ENCODE results near the gene PRR12.

PRR12 gene

DNA sequence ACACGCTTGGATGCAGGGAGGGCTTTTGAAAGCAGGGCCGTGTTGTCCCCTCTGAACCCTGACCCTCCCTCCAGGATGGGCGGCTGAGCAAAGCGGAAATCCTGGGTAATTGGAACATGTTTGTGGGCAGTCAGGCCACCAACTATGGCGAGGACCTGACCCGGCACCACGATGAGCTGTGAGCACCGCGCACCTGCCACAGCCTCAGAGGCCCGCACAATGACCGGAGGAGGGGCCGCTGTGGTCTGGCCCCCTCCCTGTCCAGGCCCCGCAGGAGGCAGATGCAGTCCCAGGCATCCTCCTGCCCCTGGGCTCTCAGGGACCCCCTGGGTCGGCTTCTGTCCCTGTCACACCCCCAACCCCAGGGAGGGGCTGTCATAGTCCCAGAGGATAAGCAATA is 48.0 kb upstream of the PRR12 start:
- Histone ChIP-seq H3K9me3 (ENCODE audit: insufficient read depth, low read length, severe bottlenecking) (no peaks in the 10 kb centered on the region), H3K79me2 (ENCODE audit: insufficient read depth, low read length) (no peaks in the 10 kb centered on the region), H3K4me2 (ENCODE audit: insufficient read depth, low read length) (no peak overlapping the region), H3K9ac (ENCODE audit: low read depth, low read length) (no peak overlapping the region), H3K27me3 (ENCODE audit: insufficient read depth, low read length, poor library complexity) (no peaks in the 10 kb centered on the region), H3K27ac (ENCODE audit: low read length) (no peak overlapping the region), H3K4me1 (ENCODE audit: insufficient read depth, low read length) (peaks cover 4% of the 10 kb centered on the region), H3K4me3 (ENCODE audit: low read depth in 1 of 2, low read length in 2 of 2) (no peak overlapping the region), H2AFZ (ENCODE audit: low read depth, low read length) (no peak overlapping the region), H3K36me3 (ENCODE audit: insufficient read depth, low read length) (no peaks in the 10 kb centered on the region), H4K20me1 (ENCODE audit: insufficient read depth, low read length) (no peaks in the 10 kb centered on the region)
- ATAC-seq (ENCODE audit: insufficient read depth, low read depth) (no peak), DNase-seq (no peak)
- TF ChIP-seq, protein P1, sequence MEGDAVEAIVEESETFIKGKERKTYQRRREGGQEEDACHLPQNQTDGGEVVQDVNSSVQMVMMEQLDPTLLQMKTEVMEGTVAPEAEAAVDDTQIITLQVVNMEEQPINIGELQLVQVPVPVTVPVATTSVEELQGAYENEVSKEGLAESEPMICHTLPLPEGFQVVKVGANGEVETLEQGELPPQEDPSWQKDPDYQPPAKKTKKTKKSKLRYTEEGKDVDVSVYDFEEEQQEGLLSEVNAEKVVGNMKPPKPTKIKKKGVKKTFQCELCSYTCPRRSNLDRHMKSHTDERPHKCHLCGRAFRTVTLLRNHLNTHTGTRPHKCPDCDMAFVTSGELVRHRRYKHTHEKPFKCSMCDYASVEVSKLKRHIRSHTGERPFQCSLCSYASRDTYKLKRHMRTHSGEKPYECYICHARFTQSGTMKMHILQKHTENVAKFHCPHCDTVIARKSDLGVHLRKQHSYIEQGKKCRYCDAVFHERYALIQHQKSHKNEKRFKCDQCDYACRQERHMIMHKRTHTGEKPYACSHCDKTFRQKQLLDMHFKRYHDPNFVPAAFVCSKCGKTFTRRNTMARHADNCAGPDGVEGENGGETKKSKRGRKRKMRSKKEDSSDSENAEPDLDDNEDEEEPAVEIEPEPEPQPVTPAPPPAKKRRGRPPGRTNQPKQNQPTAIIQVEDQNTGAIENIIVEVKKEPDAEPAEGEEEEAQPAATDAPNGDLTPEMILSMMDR (IDR thresholded peaks at IDR 0.05; ENCODE audit: borderline replicate concordance, extremely low read depth, low read length, poor library complexity, severe bottlenecking) = no peak
- TF ChIP-seq EZH2 (IDR thresholded peaks at IDR 0.05; ENCODE audit: borderline replicate concordance, low read depth, low read length, severe bottlenecking) = no peak

DNA sequence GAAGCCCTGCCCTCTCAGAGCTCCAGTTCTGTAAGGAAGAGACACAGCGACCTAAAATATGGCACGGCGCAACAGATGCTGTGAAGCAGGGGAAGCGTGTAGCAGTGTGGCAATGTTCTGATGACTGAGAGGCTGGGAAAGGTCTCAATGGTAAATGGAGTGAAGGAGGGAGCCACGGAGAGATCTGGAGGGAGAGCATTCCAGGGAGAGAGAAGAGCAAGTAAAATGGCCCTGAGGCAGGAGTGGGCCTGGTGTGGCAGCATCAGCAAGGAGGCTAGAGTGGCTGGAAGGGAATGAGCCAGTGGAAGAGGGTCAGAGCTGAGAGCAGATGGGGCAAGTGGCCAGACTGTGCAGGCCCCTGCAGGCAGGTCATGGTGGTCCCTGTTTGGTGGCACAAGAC is 46.8 kb upstream of the PRR12 start:
- H3K4me2 ChIP-seq (ENCODE audit: insufficient read depth, low read length) = no peak overlapping the region
- ATAC-seq (ENCODE audit: insufficient read depth, low read depth) (no peak), DNase-seq (no peak)
- H3K79me2 ChIP-seq (ENCODE audit: insufficient read depth, low read length) = no peaks in the 10 kb centered on the region
- H3K9me3 ChIP-seq (ENCODE audit: insufficient read depth, low read length, severe bottlenecking) = no peaks in the 10 kb centered on the region
- no peaks in the 10 kb centered on the region for H3K27me3 ChIP-seq (ENCODE audit: insufficient read depth, low read length, poor library complexity)
- no peaks in the 10 kb centered on the region for H3K36me3 ChIP-seq (ENCODE audit: insufficient read depth, low read length)
- TF ChIP-seq EZH2 (IDR thresholded peaks at IDR 0.05; ENCODE audit: borderline replicate concordance, low read depth, low read length, severe bottlenecking) = no peak
- TF ChIP-seq, protein P1 (IDR thresholded peaks at IDR 0.05; ENCODE audit: borderline replicate concordance, extremely low read depth, low read length, poor library complexity, severe bottlenecking) = no peak
- no peak overlapping the region for H3K4me3 ChIP-seq (ENCODE audit: low read depth in 1 of 2, low read length in 2 of 2)
- no peak overlapping the region for H3K27ac ChIP-seq (ENCODE audit: low read length)
- no peaks in the 10 kb centered on the region for H4K20me1 ChIP-seq (ENCODE audit: insufficient read depth, low read length)
- peaks cover 4% of the 10 kb centered on the region for H3K4me1 ChIP-seq (ENCODE audit: insufficient read depth, low read length)
- H2AFZ ChIP-seq (ENCODE audit: low read depth, low read length) = no peak overlapping the region
- H3K9ac ChIP-seq (ENCODE audit: low read depth, low read length) = no peak overlapping the region

DNA sequence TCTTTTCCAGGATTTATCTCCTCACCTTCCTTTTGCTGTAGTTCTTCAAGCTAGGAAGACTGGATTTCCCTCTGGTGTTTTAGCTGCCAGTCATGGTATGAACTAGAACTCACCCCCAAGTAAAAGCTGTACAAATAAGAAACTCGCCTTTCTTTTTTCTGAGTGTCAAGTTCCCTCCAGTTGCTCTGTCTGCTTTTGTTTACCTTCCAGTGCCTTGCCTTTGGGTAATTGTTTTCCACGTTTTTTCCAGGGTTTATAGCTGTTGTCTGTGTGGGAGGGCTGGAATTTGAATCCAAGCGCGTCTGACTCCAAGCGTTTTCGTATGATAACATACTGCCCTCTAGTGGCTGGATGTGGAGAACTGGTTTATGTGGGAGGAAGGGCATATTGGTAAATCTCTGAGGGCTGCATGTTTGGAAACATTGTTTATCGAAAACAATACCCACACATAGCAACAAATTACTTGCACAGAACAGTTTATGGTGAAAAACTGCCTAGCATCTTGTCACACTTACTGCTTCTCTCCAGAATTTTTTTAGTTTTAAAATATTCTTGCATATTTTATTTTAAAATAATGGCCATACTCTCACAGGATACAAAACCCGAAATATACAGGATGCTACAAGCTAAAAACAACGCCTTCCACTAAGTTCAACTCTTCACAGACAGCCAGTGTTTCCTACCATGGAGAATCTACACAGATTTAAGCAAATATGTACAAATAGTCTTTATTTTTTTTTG is 44.0 kb upstream of the PRR12 start:
- Histone ChIP-seq H3K27me3 (ENCODE audit: insufficient read depth, low read length, poor library complexity) (no peaks in the 10 kb centered on the region), H3K4me3 (ENCODE audit: low read depth in 1 of 2, low read length in 2 of 2) (no peak overlapping the region), H3K9me3 (ENCODE audit: insufficient read depth, low read length, severe bottlenecking) (no peaks in the 10 kb centered on the region), H3K4me2 (ENCODE audit: insufficient read depth, low read length) (peak overlapping the region; percentile 44), H4K20me1 (ENCODE audit: insufficient read depth, low read length) (no peaks in the 10 kb centered on the region), H3K9ac (ENCODE audit: low read depth, low read length) (no peak overlapping the region), H3K4me1 (ENCODE audit: insufficient read depth, low read length) (peaks cover 4% of the 10 kb centered on the region), H3K79me2 (ENCODE audit: insufficient read depth, low read length) (no peaks in the 10 kb centered on the region), H3K27ac (ENCODE audit: low read length) (no peak overlapping the region), H2AFZ (ENCODE audit: low read depth, low read length) (peak overlapping the region; percentile 60), H3K36me3 (ENCODE audit: insufficient read depth, low read length) (no peaks in the 10 kb centered on the region)
- no peak for TF ChIP-seq EZH2 (IDR thresholded peaks at IDR 0.05; ENCODE audit: borderline replicate concordance, low read depth, low read length, severe bottlenecking)
- TF ChIP-seq, protein P1 (IDR thresholded peaks at IDR 0.05; ENCODE audit: borderline replicate concordance, extremely low read depth, low read length, poor library complexity, severe bottlenecking) = peak; percentile 94
- DNase-seq = peak; percentile 74
- peak; percentile 88 for ATAC-seq (ENCODE audit: insufficient read depth, low read depth)
